A549 treated with CpdA at 1 μM for 4 hours (cell line): ENCODE data around the gene CXCL14. TPM values are rescaled to one million over a fixed set of nuclear protein-coding genes. Genes with fewer than 3 reads are reported as not detected.

Experiments
- total RNA-seq: library from RNA; stranded (reverse); fragments of 200-300 nt; extraction: Qiagen RNA extraction; gene quantifications from 5 replicates; pipeline ENCODE4 v1.2.3, GENCODE V29; 2022; ENCODE audit warnings: low read depth

The CXCL14 gene
- 0.07 to 0.20 TPM (median 0.17 TPM) in 4 of 5 replicates, not detected in the other for total RNA-seq

DNA sequence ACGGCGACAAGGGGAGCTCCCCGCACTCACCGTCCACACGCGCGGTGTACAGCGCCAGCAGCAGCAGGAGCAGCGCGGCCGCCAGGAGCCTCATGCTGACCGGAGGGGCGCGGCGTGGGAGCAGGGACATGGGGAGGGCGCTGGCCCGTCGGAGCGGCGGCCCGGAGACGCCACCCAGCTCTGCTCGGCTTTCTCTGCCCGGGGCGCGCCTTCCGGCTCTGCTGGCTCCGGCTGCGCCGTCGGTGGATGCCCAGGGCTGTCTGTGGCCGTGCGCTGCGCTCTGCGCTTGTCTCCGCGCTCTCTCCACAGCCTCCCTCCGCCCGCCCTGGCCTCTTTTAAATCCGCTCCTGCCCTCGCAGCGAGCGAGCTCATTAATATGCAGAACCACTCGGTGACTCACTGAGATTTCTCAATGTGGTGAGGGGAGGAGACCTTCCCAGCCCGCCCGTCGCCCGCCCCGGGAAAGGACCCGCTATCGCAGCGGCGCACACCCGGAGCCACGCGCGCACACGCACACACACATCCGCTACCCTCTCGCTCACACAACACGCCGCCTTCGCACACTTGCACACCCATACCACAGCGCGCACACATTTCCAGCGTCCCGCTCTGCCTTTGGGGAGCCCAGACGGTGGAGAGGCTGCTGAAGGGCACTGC lies at the start of gene CXCL14:
TSS of gene CXCL14 (minus strand) at position 307 of the 657 bp plus-strand sequence. CDS start at position 94, 213 bp downstream.

DNA sequence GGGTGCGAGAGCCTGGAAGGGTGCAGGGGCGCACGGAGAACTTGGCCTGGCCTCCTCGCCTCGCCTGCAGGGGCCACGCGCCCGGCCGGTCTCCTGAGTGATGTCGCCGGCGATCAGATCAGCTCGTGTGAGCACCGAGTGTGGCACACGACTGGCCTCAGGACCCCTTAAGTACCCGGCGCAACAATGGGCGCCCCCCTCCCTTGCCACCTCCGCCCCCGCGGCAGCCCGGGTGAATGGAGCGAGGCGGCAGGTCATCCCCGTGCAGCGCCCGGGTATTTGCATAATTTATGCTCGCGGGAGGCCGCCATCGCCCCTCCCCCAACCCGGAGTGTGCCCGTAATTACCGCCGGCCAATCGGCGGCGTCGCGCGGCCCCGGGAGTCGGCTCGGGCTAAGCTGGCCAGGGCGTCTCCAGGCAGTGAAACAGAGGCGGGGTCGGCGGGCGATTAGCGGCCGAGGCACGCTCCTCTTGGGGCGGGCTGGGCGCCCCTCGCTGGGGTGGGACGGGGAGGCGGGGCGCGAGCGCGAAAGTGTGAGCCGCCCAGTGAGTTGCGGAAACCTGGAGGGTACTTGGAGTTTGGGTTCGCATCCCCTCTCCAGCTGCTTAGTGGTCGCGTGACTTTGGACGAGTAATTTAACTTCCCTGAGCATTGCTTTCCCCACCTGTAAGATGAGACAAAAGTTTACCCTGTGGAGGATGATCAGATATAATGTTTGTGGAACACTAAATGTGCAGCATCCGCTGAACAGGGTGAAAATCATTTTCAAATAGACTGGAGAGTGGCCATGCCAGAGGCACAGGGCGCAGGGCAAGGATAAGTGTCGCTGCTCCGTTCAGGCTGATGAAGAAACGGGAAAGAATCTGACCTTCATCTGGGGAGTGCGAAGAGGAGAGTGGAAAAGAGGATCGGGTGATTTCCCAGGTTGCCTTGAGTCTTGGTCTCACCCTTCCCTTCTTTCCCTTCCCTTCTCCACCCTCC lies 42.7 kb downstream of the CXCL14 start, which contains the start of gene NEUROG1:
TSS of gene NEUROG1 (minus strand) at position 145 of the 982 bp plus-strand sequence. CDS start 274 bp downstream, outside the sequence.

Other genes with a start within 250 kb of the CXCL14 start
- gene MACROH2A1, start 179.8 kb downstream of the CXCL14 start, total RNA-seq: 176 to 208 TPM (median 203 TPM) in 5 replicates
- not detected in 5 replicates for gene DCANP1, start 131.6 kb downstream of the CXCL14 start, total RNA-seq
- gene TIFAB, start 126.6 kb downstream of the CXCL14 start, total RNA-seq: not detected in 5 replicates
- gene NEUROG1, start 43.0 kb downstream of the CXCL14 start, total RNA-seq: not detected in 5 replicates